Stomach smooth muscle (tissue), 2 donors: ENCODE measurements around the gene NTN4.

Experiments
- H3K27ac ChIP-seq: one replicate; pipeline ENCODE4 v1.7.0; 2013; ENCODE audit warnings: mild to moderate bottlenecking, low read length, inconsistent platforms
- H3K27me3 ChIP-seq, 2 donors: one replicate each; pipeline ENCODE4 v1.7.0; 2013; ENCODE audit warnings: low read length in 2 of 2; ENCODE audit not compliant: insufficient read depth in 2 of 2, control insufficient read depth in 1 of 2
- H3K36me3 ChIP-seq, 2 donors: one replicate each; pipeline ENCODE4 v1.7.0; 2013; ENCODE audit warnings: low read length in 2 of 2; ENCODE audit not compliant: control insufficient read depth in 2 of 2, insufficient read depth in 2 of 2
- H3K4me1 ChIP-seq: one replicate; pipeline ENCODE4 v1.7.0; 2013; ENCODE audit warnings: low read length; ENCODE audit not compliant: control insufficient read depth, insufficient read depth
- H3K4me3 ChIP-seq, 2 donors: one replicate each; pipeline ENCODE4 v1.7.0; 2013; ENCODE audit warnings: low read length in 2 of 2
- H3K9ac ChIP-seq, 2 donors: one replicate each; pipeline ENCODE4 v1.7.0; 2013; ENCODE audit warnings: low read length in 2 of 2, mild to moderate bottlenecking in 1 of 2
- H3K9me3 ChIP-seq, 2 donors: one replicate each; pipeline ENCODE4 v1.7.0; 2013; ENCODE audit warnings: low read length in 2 of 2; ENCODE audit not compliant: control insufficient read depth in 2 of 2
- donor health status: healthy.
- donor health status: Pancreatic carcinoma.

Gene NTN4

GRCh38 chr12:95790033-95790916 is at the start of gene NTN4:
TSS of gene NTN4 (minus strand) at chr12:95790764. CDS start at chr12:95790309, 455 bp downstream.
- Histone ChIP-seq H3K9ac (peak within 1 kb of the TSS; percentile 73 to 80), H3K4me1 (peaks cover 16% of the 10 kb centered on the region), H3K27ac (peak within 1 kb of the TSS; percentile 77), H3K36me3 (peaks cover 0 to 3% of the 10 kb centered on the region in 2 donors), H3K27me3 (no peaks in the 10 kb centered on the region), H3K4me3 (peak within 1 kb of the TSS; percentile 81 to 84), H3K9me3 (no peaks in the 10 kb centered on the region)

- Histone ChIP-seq H3K27ac (no peak overlapping the region), H3K27me3 (peaks cover 0 to 4% of the 10 kb centered on the region in 2 donors), H3K4me3 (peak overlapping the region in 1 of 2 donors; percentile 29), H3K4me1 (no peaks in the 10 kb centered on the region), H3K9ac (no peak overlapping the region), H3K36me3 (no peaks in the 10 kb centered on the region), H3K9me3 (no peaks in the 10 kb centered on the region)
Observed at GRCh38 chr12:95838125-95838524, 47.6 kb upstream of the NTN4 start.

GRCh38 chr12:95837240-95838038 is 46.9 kb upstream of the NTN4 start:
- Histone ChIP-seq H3K9ac (no peak overlapping the region), H3K4me1 (no peaks in the 10 kb centered on the region), H3K36me3 (no peaks in the 10 kb centered on the region), H3K27ac (no peak overlapping the region), H3K4me3 (no peak overlapping the region), H3K27me3 (no peaks in the 10 kb centered on the region), H3K9me3 (no peaks in the 10 kb centered on the region)

DNA sequence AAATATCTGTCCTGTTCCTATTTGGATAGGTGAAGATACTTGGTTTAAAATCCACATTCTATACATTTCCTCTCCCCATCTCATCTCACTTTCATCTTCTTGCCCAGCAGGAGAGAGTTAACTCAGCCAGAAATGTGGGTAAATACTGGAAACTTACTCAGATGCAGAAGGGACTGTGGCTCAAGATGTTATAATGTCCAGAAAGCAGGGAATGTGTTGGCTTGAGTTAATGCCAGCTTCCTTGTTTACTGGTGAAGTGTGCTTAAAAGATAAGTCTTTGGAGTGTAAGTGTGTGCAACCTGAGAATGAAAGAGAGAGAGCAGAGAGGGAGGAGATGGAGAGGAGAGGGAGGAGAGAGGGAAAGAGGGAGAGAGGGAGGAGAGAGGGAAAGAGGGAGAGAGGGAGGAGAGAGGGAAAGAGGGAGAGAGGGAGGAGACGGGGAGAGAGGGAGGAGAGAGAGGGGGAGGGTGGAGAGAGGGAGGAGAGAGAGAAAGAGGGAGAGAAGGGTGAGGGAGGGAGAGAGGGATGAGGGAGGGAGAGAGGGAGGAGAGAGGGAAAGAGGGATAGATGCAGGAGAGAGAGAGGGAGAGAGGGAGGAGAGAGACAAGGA is 46.2 kb upstream of the NTN4 start:
- no peaks in the 10 kb centered on the region for H3K9me3 ChIP-seq
- H3K4me1 ChIP-seq = no peaks in the 10 kb centered on the region
- no peaks in the 10 kb centered on the region for H3K27me3 ChIP-seq
- H3K36me3 ChIP-seq = no peaks in the 10 kb centered on the region
- H3K4me3 ChIP-seq = no peak overlapping the region
- no peak overlapping the region for H3K27ac ChIP-seq
- H3K9ac ChIP-seq = no peak overlapping the region

- Histone ChIP-seq H3K36me3 (no peaks in the 10 kb centered on the region), H3K27ac (no peak overlapping the region), H3K9ac (no peak overlapping the region), H3K4me1 (no peaks in the 10 kb centered on the region), H3K27me3 (no peaks in the 10 kb centered on the region), H3K4me3 (no peak overlapping the region), H3K9me3 (no peaks in the 10 kb centered on the region)
Observed at GRCh38 chr12:95836185-95836609, 45.6 kb upstream of the NTN4 start.

DNA sequence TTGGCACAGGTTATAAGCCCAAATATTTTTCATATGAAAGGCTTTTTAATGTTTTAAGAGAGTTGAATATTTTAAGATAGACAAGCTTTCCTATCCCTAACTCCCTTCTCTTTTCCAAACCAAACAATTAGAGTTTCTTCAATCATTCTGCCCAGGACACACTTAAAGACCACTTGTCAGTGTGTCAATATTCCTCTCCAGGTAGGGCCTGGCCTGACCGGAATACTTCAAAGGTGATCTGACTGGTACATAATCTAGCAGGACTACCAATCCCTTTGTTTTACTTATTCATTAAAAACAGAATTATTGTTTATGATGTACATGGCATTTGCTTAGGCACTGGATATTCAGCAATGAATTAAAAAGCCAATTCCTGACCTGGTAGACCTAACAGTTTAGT is 44.0 kb upstream of the NTN4 start:
- H3K36me3 ChIP-seq = no peaks in the 10 kb centered on the region
- H3K27me3 ChIP-seq = no peaks in the 10 kb centered on the region
- H3K27ac ChIP-seq = no peak overlapping the region
- H3K4me1 ChIP-seq = no peaks in the 10 kb centered on the region
- H3K9ac ChIP-seq = no peak overlapping the region
- no peaks in the 10 kb centered on the region for H3K9me3 ChIP-seq
- H3K4me3 ChIP-seq = no peak overlapping the region

DNA sequence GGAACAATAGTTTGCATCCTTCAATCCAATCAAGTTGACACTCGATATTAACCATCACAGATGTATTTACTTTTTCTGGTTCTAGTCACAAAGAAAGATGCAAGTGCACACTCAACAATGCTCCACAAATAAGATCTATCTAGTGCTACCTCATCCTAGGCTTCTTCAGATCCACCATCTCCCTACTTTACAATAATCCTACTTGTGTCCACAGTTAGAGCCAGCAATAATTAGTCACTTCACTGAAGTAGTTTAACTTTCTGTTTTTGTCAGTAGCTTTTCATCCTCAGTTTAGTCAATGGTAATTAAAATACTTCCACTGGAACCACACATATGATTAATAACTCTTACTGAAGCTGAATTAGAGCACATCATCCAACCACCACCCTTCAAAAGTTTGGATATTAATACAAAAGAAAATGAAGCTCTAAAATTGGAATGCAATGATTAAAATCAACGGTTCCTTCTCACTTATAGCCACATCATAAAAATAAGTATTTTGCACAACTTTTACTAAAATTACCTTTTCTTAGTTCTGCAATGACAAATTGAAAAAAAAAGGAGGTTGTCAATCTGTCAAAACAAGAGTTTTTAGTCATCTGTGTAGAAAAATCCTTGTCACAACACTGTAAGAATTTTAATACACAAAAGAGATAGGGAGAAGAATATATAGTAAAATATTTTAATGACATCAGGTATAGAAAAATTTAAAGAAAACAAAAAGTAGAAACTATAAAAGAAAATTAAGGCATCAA is 39.9 kb upstream of the NTN4 start:
- H3K9ac ChIP-seq = no peak overlapping the region
- H3K27ac ChIP-seq = no peak overlapping the region
- no peaks in the 10 kb centered on the region for H3K4me1 ChIP-seq
- no peaks in the 10 kb centered on the region for H3K9me3 ChIP-seq
- no peaks in the 10 kb centered on the region for H3K27me3 ChIP-seq
- H3K36me3 ChIP-seq = no peaks in the 10 kb centered on the region
- no peak overlapping the region for H3K4me3 ChIP-seq

DNA sequence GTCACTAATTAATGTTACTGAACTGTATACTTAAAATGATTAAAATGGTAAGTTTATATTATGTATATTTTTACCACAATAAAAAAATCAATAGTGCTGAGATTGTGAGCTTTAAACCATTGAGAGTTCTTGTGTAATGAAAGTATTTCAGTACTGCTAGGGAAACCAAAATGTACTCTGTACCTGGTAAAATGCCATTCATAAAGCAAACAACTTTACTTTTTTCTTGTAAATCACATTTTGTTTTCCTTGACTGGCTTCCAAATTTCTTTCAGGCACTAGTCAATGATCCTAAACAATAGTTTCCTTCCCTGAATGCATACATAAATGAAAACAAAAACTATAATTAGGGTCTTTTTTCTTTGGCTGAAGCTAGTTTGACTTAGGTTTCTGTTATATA is 38.8 kb upstream of the NTN4 start:
- no peaks in the 10 kb centered on the region for H3K9me3 ChIP-seq
- no peaks in the 10 kb centered on the region for H3K36me3 ChIP-seq
- no peaks in the 10 kb centered on the region for H3K4me1 ChIP-seq
- H3K27me3 ChIP-seq = no peaks in the 10 kb centered on the region
- H3K27ac ChIP-seq = no peak overlapping the region
- H3K9ac ChIP-seq = no peak overlapping the region
- H3K4me3 ChIP-seq = no peak overlapping the region

DNA sequence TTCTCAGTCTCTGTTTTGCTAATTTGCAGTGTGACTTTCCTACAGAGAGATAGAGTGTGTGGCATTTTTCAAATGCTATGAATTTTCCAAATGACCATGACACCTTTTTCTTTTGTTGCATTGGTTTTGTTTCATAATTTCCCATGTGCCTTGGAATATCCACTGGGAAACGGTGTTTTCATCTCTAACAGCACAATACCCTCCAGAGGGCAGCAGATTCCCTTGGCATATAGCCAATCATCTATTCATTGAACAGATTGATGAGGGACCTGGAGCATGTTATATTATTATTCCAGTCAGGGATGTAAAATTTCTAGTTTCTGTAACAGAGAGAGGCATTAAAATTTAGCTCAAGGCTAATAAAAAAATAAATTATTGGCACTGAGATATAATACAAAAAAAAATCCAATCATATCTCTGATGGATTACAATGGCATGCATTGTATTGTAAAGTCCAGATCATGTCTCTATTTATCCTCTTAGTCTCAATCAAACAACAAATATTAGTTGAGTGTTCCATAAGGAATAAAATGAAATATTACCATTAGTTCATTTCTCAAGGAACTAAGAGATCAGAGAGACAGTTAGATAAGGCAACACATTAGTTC is 29.6 kb upstream of the NTN4 start:
- Histone ChIP-seq H3K9ac (no peak overlapping the region), H3K4me1 (no peaks in the 10 kb centered on the region), H3K36me3 (no peaks in the 10 kb centered on the region), H3K9me3 (no peaks in the 10 kb centered on the region), H3K4me3 (no peak overlapping the region), H3K27me3 (no peaks in the 10 kb centered on the region), H3K27ac (no peak overlapping the region)
